H1 (cell line): ENCODE data around the gene NAV2. TPM values are rescaled to one million over a fixed set of nuclear protein-coding genes. Genes with fewer than 3 reads are reported as not detected.

ENCODE experiments used
- CHD2 ChIP-seq: IDR thresholded peaks from 2 replicates; pipeline ENCODE4 v1.6.1; 2012; ENCODE audit warnings: low read length, improper control_type of control experiment
- CTBP2 ChIP-seq: IDR thresholded peaks from 2 replicates; pipeline ENCODE4 v1.7.0; 2011; ENCODE audit warnings: borderline replicate concordance, mild to moderate bottlenecking, moderate library complexity, mixed read lengths, low read length; ENCODE audit not compliant: insufficient read depth, insufficient read length
- MAFK ChIP-seq: IDR thresholded peaks from 2 replicates; pipeline ENCODE4 v1.6.1; 2012; ENCODE audit warnings: low read depth, mild to moderate bottlenecking, improper control_type of control experiment, low read length
- PHF8 ChIP-seq: fragments of 200-600 bp; sonication (generic); conservative IDR thresholded peaks from 2 replicates; pipeline ENCODE4 v1.7.1; 2012; ENCODE audit warnings: low read depth, mild to moderate bottlenecking, inconsistent platforms, low read length, moderate library complexity
- SIRT6 ChIP-seq: IDR thresholded peaks from one replicate; pipeline ENCODE4 v1.7.1; 2012; ENCODE audit warnings: low read length, inconsistent platforms
- SIX5 ChIP-seq: IDR thresholded peaks from 2 replicates; pipeline ENCODE4 v1.6.1; 2011; ENCODE audit warnings: mild to moderate bottlenecking, low read depth, low read length
- SP1 ChIP-seq: IDR thresholded peaks from 2 replicates; pipeline ENCODE4 v1.6.1; 2011; ENCODE audit warnings: low read depth, low read length
- ZNF274 ChIP-seq: IDR thresholded peaks from 2 replicates; pipeline ENCODE4 v1.7.0; 2012; ENCODE audit warnings: low read length, borderline replicate concordance; ENCODE audit errors: extremely low read depth
- polyA plus RNA-seq, 7 experiments: library from polyadenylated mRNA; depleted of rRNA in 3 of 7; stranded (reverse) in 5 of 7; unstranded in 2 of 7; fragments of >200 nt in 5 of 7; fragments of 200-250 nt in 2 of 7; gene quantifications; 1 replicate in 5 of 7; 2 replicates in 1 of 7; 4 replicates in 1 of 7; pipeline versions ENCODE4 v1.2.1 to v1.2.3, GENCODE V29; 2011 to 2013; ENCODE audit warnings: missing spikeins in 2 of 7, mixed read lengths in 2 of 7
- total RNA-seq: library from RNA; stranded (reverse); fragmentation: NEBNext Ultra II Directional; extraction: Animal tissue kit (Norgen Biotek cat#: 25700); gene quantifications from 2 replicates; pipeline ENCODE4 v1.2.1, GENCODE V29; 2021

NAV2 gene
- total and polyA plus RNA-seq, 2 of the 8 experiments (the other 6 are each of a cell fraction or from before 2014, with no cell fraction given): 35.6 to 73.6 TPM

DNA sequence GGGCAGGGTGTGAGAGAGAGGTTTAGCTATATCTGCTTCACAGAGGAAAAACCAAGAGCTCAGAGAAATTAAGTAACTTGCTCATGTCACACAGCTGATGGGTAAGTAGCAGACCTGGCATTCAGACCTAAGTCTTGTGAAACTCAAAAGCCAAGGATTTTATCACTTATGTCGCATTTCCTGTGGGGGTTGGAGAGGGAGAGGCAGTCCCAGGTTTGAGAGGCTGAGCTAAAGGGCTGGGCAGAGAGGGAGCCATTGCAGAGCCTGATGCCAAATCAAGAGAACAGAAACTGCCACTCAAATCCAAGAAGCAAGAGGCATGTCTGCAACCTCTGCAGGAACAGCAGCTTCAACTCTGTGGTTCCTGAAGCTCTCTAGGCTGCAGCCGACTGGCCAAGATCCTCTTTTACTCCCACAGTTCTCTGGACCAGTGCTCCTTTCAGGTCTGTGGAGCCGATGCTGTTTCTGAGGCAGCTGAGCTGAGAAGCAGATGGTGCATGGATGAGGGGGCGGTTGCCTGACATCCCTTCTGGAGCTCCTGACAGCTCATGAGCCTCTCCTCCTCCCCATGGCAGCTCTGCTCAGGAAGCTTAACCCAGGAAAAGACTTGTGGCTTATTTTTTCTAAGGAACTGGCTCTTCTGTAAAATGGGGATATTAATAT is 47.6 kb upstream of the NAV2 start (continued):
- TF ChIP-seq SP1 (no peak), SIX5 (no peak), ZNF274 (no peak), CHD2 (no peak), PHF8 (no peak), SIRT6 (no peak), CTBP2 (no peak), MAFK (no peak)
